ENCODE data around the gene MTMR6.

Gene MTMR6

DNA sequence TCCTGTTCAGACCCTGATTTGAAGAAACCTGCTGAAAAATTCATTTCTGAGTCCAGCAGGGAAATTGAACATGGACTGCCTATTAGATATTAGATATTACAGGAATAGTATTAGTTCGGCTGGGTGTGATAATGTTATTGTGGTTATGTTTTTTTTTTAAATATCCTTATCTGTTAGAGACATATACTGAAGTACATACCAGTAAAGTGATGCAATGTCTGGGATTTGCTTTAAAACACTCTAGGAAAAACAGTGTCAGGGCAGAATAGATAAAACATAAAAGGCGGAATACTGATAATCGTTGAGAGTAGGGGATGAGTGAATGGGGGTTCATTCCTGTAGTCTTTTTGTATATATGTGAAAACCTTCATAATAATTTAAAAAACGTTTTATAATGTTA, 86.5 kb downstream of the MTMR6 start:
- TF ChIP-seq, protein P1, sequence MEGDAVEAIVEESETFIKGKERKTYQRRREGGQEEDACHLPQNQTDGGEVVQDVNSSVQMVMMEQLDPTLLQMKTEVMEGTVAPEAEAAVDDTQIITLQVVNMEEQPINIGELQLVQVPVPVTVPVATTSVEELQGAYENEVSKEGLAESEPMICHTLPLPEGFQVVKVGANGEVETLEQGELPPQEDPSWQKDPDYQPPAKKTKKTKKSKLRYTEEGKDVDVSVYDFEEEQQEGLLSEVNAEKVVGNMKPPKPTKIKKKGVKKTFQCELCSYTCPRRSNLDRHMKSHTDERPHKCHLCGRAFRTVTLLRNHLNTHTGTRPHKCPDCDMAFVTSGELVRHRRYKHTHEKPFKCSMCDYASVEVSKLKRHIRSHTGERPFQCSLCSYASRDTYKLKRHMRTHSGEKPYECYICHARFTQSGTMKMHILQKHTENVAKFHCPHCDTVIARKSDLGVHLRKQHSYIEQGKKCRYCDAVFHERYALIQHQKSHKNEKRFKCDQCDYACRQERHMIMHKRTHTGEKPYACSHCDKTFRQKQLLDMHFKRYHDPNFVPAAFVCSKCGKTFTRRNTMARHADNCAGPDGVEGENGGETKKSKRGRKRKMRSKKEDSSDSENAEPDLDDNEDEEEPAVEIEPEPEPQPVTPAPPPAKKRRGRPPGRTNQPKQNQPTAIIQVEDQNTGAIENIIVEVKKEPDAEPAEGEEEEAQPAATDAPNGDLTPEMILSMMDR (IDR thresholded peaks at IDR 0.05; ENCODE audit: low read depth, low read length, missing control alignments): no peak
- H3K4me3 ChIP-seq (replicated peaks; ENCODE audit: low read depth, low read length): no peak overlapping the region
- DNase-seq (ENCODE audit: extremely low read depth, low read depth): no peak

DNA sequence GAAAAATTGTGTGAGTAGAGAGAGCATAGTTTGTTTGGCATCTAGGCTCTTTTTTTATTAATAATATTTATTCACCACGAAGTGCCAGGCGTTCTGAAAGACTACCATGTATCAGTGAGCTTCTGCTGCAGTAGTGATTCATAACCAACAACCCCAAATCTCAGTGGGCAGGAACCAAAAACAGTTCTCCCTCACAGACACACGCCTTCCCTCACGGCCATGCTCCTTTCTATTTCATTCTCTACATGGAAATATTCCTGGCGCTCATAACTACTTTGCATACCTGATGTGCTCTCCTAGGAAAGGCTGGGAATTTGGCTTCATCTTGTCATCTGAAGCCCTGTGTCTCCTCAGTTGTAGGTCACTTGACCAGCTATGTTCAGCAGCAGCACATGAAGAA, 88.6 kb downstream of the MTMR6 start:
- no peak for DNase-seq (ENCODE audit: extremely low read depth, low read depth)
- H3K4me3 ChIP-seq (replicated peaks; ENCODE audit: low read depth, low read length): no peak overlapping the region
- TF ChIP-seq, protein P1 (IDR thresholded peaks at IDR 0.05; ENCODE audit: low read depth, low read length, missing control alignments): no peak

DNA sequence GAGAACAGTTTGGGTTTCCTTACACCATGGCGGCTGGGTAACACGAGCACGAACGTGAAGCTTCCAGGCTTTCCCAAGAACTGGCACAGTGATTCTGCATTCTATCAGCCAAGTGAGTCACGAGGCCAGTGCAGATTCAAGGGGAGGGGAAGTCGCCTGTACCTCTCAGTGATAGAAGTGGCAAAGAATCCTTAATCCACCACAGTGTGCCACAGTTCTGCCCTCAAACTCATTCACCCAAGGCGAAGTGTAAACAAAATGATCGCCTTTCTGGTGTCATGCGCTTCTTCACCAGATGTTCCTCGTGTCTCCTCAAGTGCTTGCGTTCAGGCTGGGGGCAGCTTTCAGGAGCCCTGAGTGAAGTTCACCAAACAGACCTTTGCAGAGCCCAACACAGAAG, 90.3 kb downstream of the MTMR6 start:
- TF ChIP-seq, protein P1 (IDR thresholded peaks at IDR 0.05; ENCODE audit: low read depth, low read length, missing control alignments): no peak
- DNase-seq (ENCODE audit: extremely low read depth, low read depth): no peak
- no peak overlapping the region for H3K4me3 ChIP-seq (replicated peaks; ENCODE audit: low read depth, low read length)

Measured in HFF-Myc (cell line).